GM19238 (cell line): ENCODE data around the gene UNC5A.

ENCODE experiments used
- DNase-seq: peaks from one replicate; pipeline ENCODE4 v3.0.0; 2011; ENCODE audit warnings: low spot score; ENCODE audit not compliant: insufficient read length

Gene UNC5A

DNA sequence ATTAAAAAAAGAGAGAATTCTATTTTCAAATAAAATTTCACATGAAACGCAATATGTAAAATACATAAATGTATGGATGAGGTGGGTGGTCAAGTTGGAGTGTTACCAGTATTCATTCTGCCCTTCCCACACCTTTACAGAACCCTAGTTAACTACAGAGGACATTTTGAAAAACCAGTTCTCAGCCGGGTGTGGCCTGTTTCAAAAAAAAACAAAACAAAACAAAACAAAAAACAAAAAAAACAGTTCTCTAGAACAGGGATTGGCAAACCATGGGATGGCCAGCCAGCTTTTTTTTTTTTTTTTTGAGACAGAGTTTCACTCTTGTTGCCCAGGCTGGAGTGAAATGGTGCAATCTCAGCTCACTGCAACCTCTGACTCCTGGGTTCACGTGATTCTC is 117.2 kb downstream of the UNC5A start:
- no peak for DNase-seq

GRCh38 chr5:176929654-176930053 is 119.3 kb downstream of the UNC5A start:
- DNase-seq: no peak
